HepG2 (cell line): Measurements from ENCODE around the gene GIMD1. TPM values are rescaled to one million over a fixed set of nuclear protein-coding genes. Genes with fewer than 3 reads are reported as not detected.

Experiments
- KDM6A ChIP-seq: IDR thresholded peaks from 2 replicates; pipeline ENCODE4 v1.6.1; 2016; ENCODE audit warnings: low read depth
- ZNF557 ChIP-seq: sonication (generic); formaldehyde crosslinking; IDR thresholded peaks from 2 replicates; pipeline ENCODE4 v1.4.0; 2020; ENCODE audit warnings: missing genetic modification reagents
- polyA plus RNA-seq, 8 experiments: library from polyadenylated mRNA; depleted of rRNA in 3 of 8; stranded (reverse) in 7 of 8; unstranded in 1 of 8; fragments of >200 nt; fragmentation: Illumina TruSeq in 4 of 8; extraction: Trizol in 4 of 8; gene quantifications; 2 replicates each; pipeline versions ENCODE4 v1.2.1 to v1.2.3, GENCODE V29; 2011 to 2016; ENCODE audit warnings: low read depth in 4 of 8, missing spikeins in 1 of 8, mixed read lengths in 1 of 8; ENCODE audit not compliant: insufficient read depth in 1 of 8
- total RNA-seq, 5 experiments: library from RNA; depleted of rRNA; stranded (reverse); fragments of >200 nt; fragmentation: Illumina TruSeq; extraction: Trizol; gene quantifications; 2 replicates each; pipeline ENCODE4 v1.2.3, GENCODE V29; 2016; ENCODE audit warnings: low read depth in 1 of 5
- TF ChIP-seq, protein P1 (sequence below): sonication (generic); formaldehyde crosslinking; IDR thresholded peaks from 2 replicates; pipeline ENCODE4 v1.4.0; 2020; ENCODE audit warnings: missing genetic modification reagents, borderline replicate concordance
- TF ChIP-seq, protein P2 (sequence below), 2 experiments: IDR thresholded peaks; 2 replicates each; pipeline ENCODE4 v1.6.1; 2011 to 2012; ENCODE audit warnings: low read length in 2 of 2, borderline replicate concordance in 1 of 2, low read depth in 1 of 2, mild to moderate bottlenecking in 1 of 2, moderate library complexity in 1 of 2
- TF ChIP-seq, protein P3 (sequence below): sonication (generic); formaldehyde crosslinking; IDR thresholded peaks from 2 replicates; pipeline ENCODE4 v1.4.0; 2020; ENCODE audit warnings: missing genetic modification reagents, borderline replicate concordance

Gene GIMD1
- total and polyA plus RNA-seq, 2 of the 13 experiments (the other 11 are each of a cell fraction or from before 2014, with no cell fraction given): not detected

DNA sequence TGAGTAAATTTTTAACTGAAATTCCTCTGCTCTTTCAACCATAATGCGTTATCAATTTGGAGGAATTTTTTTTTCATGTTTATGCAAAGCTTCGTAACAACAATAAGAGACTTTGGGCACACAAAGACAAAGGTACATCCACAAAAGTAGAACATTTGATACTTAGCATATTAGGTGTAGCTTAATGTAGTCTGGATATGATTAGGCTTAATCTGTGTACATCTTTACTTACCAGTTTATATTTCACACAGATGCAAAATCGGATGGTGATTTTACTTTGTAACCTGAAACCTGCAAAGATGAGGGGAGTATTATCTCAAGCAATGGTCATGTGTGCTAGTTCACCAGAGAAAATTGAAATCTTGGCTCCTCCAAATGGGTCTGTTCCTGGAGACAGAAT is 32.0 kb downstream of the GIMD1 start (continued):
- TF ChIP-seq, protein P1, sequence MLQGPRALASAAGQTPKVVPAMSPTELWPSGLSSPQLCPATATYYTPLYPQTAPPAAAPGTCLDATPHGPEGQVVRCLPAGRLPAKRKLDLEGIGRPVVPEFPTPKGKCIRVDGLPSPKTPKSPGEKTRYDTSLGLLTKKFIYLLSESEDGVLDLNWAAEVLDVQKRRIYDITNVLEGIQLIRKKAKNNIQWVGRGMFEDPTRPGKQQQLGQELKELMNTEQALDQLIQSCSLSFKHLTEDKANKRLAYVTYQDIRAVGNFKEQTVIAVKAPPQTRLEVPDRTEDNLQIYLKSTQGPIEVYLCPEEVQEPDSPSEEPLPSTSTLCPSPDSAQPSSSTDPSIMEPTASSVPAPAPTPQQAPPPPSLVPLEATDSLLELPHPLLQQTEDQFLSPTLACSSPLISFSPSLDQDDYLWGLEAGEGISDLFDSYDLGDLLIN (CRISPR knock-in tag): no peak
- no peak for TF ChIP-seq ZNF557 (CRISPR knock-in tag)
- TF ChIP-seq, protein P2, sequence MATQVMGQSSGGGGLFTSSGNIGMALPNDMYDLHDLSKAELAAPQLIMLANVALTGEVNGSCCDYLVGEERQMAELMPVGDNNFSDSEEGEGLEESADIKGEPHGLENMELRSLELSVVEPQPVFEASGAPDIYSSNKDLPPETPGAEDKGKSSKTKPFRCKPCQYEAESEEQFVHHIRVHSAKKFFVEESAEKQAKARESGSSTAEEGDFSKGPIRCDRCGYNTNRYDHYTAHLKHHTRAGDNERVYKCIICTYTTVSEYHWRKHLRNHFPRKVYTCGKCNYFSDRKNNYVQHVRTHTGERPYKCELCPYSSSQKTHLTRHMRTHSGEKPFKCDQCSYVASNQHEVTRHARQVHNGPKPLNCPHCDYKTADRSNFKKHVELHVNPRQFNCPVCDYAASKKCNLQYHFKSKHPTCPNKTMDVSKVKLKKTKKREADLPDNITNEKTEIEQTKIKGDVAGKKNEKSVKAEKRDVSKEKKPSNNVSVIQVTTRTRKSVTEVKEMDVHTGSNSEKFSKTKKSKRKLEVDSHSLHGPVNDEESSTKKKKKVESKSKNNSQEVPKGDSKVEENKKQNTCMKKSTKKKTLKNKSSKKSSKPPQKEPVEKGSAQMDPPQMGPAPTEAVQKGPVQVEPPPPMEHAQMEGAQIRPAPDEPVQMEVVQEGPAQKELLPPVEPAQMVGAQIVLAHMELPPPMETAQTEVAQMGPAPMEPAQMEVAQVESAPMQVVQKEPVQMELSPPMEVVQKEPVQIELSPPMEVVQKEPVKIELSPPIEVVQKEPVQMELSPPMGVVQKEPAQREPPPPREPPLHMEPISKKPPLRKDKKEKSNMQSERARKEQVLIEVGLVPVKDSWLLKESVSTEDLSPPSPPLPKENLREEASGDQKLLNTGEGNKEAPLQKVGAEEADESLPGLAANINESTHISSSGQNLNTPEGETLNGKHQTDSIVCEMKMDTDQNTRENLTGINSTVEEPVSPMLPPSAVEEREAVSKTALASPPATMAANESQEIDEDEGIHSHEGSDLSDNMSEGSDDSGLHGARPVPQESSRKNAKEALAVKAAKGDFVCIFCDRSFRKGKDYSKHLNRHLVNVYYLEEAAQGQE (IDR thresholded peaks at IDR 0.05; ENCODE audit: borderline replicate concordance in 1 of 2, low read depth in 1 of 2, low read length in 2 of 2): no peak
- TF ChIP-seq, protein P3, sequence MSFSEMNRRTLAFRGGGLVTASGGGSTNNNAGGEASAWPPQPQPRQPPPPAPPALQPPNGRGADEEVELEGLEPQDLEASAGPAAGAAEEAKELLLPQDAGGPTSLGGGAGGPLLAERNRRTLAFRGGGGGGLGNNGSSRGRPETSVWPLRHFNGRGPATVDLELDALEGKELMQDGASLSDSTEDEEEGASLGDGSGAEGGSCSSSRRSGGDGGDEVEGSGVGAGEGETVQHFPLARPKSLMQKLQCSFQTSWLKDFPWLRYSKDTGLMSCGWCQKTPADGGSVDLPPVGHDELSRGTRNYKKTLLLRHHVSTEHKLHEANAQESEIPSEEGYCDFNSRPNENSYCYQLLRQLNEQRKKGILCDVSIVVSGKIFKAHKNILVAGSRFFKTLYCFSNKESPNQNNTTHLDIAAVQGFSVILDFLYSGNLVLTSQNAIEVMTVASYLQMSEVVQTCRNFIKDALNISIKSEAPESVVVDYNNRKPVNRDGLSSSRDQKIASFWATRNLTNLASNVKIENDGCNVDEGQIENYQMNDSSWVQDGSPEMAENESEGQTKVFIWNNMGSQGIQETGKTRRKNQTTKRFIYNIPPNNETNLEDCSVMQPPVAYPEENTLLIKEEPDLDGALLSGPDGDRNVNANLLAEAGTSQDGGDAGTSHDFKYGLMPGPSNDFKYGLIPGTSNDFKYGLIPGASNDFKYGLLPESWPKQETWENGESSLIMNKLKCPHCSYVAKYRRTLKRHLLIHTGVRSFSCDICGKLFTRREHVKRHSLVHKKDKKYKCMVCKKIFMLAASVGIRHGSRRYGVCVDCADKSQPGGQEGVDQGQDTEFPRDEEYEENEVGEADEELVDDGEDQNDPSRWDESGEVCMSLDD (CRISPR knock-in tag): no peak
- TF ChIP-seq KDM6A (CRISPR knock-in tag): no peak
- TF ChIP-seq, all 625 proteins: peak for 0
